GM12864 (cell line): ENCODE data around the gene TNFAIP2.
A peak's percentile ranks its signal among the peaks of the same experiment; 100 is the strongest.

ENCODE experiments used
- DNase-seq: peaks from one replicate; pipeline ENCODE4 v3.0.0-alpha.2; 2011; ENCODE audit warnings: low read depth
- H3K4me3 ChIP-seq: 2 replicates; pipeline ENCODE4 v1.5.1; 2011; ENCODE audit warnings: mild to moderate bottlenecking, low read depth, low read length, control low read depth
- TF ChIP-seq, protein P1 (sequence below): IDR thresholded peaks from 2 replicates; pipeline ENCODE4 v1.5.1; 2011; ENCODE audit warnings: low read depth, mild to moderate bottlenecking, moderate library complexity, low read length, control low read depth, inconsistent platforms; ENCODE audit errors: missing control alignments

Gene TNFAIP2

DNA sequence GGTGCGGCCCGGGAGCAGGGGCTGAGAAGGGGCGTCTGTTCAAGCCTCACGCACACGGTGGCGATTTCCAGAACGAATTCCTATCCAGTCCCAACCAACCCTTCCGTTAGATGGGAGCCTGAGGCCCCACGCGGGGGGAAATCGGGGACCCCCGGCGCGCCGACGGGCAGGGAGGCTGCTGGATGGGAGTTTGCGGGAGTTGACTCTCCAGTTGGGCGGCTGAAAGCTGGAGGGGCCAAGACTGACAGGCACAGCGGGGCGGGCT is 18.9 kb upstream of the TNFAIP2 start:
- TF ChIP-seq, protein P1, sequence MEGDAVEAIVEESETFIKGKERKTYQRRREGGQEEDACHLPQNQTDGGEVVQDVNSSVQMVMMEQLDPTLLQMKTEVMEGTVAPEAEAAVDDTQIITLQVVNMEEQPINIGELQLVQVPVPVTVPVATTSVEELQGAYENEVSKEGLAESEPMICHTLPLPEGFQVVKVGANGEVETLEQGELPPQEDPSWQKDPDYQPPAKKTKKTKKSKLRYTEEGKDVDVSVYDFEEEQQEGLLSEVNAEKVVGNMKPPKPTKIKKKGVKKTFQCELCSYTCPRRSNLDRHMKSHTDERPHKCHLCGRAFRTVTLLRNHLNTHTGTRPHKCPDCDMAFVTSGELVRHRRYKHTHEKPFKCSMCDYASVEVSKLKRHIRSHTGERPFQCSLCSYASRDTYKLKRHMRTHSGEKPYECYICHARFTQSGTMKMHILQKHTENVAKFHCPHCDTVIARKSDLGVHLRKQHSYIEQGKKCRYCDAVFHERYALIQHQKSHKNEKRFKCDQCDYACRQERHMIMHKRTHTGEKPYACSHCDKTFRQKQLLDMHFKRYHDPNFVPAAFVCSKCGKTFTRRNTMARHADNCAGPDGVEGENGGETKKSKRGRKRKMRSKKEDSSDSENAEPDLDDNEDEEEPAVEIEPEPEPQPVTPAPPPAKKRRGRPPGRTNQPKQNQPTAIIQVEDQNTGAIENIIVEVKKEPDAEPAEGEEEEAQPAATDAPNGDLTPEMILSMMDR, result no peak
- no peak overlapping the region for H3K4me3 ChIP-seq
- no peak for DNase-seq

DNA sequence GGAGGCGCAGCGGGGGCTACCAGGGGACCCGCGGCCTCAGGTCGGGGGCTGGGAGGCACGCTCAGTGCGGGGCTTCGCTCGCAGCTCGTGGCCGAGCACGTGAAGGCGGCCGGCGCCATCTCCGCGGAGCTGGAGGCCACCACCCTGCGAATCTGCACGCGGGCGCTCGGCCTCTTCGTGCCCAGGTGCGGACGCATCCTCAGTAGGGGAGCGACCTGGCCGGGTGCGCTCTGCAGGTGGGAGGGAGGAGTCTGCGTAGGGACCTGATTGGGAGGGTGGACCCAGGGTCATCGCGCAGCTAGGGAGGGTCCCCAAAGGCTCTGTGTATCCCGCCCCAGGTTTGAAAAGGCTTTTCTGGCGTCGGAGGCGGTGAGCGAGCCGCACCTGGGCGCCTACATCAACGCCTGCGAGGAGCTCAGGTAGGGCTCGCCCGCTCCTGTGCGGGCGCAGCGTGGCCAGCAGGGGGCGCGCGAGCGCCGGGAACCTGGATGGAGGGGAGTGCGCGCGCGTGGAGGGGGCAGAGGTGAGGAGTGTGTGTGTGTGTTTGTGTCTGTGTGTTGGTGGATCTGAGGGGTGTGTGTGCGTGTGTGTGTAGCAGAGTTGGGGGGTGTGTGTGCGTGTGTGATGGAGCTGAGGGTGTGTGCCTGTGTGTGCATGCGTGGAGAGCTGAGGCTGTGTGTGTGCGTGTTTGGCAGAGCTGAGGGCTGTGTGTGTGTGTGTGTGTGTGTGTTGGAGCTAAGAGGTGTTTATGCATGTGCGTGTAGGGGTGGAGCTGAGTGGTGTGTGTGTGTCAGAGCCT is 18.4 kb upstream of the TNFAIP2 start:
- TF ChIP-seq, protein P1, result peak; percentile 99
- no peak overlapping the region for H3K4me3 ChIP-seq
- no peak for DNase-seq

- no peak overlapping the region for H3K4me3 ChIP-seq
- TF ChIP-seq, protein P1, result peak; percentile 34
- DNase-seq, result no peak
Observed at GRCh38 chr14:103105580-103106150, 17.6 kb upstream of the TNFAIP2 start.

GRCh38 chr14:103107455-103107854 is 15.8 kb upstream of the TNFAIP2 start:
- DNase-seq, result no peak
- H3K4me3 ChIP-seq, result no peak overlapping the region
- TF ChIP-seq, protein P1, result no peak

DNA sequence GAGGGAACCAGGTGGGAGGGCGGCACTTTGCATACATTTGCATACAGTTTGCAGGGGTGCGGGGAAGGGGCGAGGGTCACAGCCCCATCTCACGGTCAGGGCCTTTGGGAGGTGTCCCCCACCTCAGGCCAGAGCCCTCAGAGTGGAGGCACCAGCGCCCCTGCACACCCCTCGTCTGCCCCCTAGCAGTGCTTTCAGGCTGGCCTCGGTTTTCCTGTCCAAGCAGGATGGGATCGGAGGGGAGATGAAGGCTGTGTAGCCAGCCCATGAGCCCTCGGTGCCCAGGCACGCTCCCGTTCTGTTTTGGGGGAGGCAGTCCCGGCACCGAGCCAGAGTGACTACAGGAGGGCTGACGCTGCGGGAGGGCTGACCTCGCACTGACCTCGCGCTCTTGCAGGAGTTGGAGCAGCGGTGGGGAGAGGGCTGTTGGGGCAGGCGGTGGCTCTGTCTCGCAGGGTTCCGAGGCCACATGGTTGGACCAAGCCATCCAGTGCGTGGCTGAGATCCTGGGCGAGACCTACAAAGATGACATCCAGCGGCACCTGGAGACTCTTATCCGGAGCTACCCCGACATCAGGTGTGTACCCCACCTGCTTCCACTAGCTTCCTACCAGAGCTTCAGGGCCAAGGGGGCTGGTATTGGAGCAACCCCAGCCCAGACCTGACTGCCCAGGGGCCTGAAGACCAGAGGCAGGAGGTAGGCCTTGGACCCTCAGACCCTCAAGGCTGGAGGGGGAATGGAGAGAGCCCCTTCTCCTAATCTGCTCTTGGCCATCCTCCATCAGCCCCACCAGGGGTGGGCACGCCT is 15.1 kb upstream of the TNFAIP2 start:
- H3K4me3 ChIP-seq, result no peak overlapping the region
- TF ChIP-seq, protein P1, result no peak
- DNase-seq, result no peak

DNA sequence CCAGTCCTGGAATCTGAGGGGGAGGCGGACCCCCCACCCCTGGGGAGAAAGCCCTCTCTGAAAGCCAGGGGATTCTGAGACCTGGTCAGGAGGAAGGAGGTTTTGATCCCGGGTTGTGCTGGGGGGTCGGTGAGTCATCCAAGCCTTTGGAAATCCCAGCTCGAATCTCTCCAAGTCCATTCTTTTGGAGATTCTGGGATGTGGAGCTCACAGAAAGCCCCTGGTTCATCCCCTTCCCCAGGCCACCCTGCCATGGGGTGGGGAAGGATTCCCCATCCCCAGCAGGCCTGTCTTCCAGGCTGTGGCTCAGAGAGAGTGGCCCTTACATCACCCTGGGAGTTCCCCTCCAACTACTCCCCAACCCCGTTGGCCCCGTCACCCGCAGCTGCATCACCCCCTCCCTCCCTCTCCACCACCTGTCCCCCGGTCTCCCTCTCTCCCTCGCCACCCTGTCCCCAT is 14.5 kb upstream of the TNFAIP2 start:
- TF ChIP-seq, protein P1, result no peak
- DNase-seq, result no peak
- no peak overlapping the region for H3K4me3 ChIP-seq
